ENCODE measurements around the gene HDAC4. TPM values are rescaled to one million over a fixed set of nuclear protein-coding genes. Genes with fewer than 3 reads are reported as not detected.
A peak's percentile ranks its signal among the peaks of the same experiment; 100 is the strongest.

The HDAC4 gene
- total RNA-seq, 1 experiment from 2014 or later, result 32.0 TPM

DNA sequence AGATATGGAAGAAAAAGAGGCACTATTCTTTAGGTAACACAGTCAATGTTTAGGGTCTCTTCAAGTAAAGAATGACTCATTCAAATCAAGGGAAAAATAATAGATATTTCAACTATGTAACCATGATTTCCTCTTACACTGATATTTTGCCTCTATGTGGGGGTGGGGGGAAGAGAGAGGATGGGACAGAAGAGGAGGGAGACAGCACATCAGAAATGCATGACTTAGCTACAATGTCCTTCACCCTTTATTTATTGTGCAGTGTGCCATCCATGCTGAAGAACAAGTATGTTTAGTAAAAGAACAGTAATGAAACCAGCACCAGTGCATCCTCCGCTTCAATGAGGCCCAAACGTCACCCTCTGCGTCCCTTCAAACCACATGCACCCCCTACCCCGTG is 204.8 kb downstream of the HDAC4 start:
- H3K14ac ChIP-seq (ENCODE audit: insufficient read depth, low read length), result no peak overlapping the region
- Mint-ChIP-seq H3K4me1 (peaks cover 6 to 18% of the 10 kb centered on the region in 2 experiments; a peak in 3 of 4 replicates), H3K9me3 (no peaks in the 10 kb centered on the region), H3K27ac (peak overlapping the region in 1 of 3 experiments; percentile 38; a peak in 1 of 7 replicates), H3K4me3 (no peak overlapping the region), H3K36me3 (ENCODE audit: insufficient read depth in 1 of 3, low read depth in 3 of 3) (peaks cover 3 to 15% (median 9%) of the 10 kb centered on the region in 3 experiments; a peak in 6 of 7 replicates), H3K27me3 (ENCODE audit: low read depth) (no peaks in the 10 kb centered on the region)
- H2AFZ ChIP-seq (ENCODE audit: low read length), result no peak overlapping the region
- TF ChIP-seq, protein P1, sequence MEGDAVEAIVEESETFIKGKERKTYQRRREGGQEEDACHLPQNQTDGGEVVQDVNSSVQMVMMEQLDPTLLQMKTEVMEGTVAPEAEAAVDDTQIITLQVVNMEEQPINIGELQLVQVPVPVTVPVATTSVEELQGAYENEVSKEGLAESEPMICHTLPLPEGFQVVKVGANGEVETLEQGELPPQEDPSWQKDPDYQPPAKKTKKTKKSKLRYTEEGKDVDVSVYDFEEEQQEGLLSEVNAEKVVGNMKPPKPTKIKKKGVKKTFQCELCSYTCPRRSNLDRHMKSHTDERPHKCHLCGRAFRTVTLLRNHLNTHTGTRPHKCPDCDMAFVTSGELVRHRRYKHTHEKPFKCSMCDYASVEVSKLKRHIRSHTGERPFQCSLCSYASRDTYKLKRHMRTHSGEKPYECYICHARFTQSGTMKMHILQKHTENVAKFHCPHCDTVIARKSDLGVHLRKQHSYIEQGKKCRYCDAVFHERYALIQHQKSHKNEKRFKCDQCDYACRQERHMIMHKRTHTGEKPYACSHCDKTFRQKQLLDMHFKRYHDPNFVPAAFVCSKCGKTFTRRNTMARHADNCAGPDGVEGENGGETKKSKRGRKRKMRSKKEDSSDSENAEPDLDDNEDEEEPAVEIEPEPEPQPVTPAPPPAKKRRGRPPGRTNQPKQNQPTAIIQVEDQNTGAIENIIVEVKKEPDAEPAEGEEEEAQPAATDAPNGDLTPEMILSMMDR (conservative IDR thresholded peaks at IDR 0.05), result no peak
- H3K4me1 ChIP-seq (ENCODE audit: insufficient read depth, low read length), result no peaks in the 10 kb centered on the region
- H3K27me3 ChIP-seq (ENCODE audit: insufficient read depth, low read length), result no peaks in the 10 kb centered on the region
- no peak overlapping the region for H3K56ac ChIP-seq (ENCODE audit: insufficient read length, low read depth, low read length)
- no peak overlapping the region for H2BK12ac ChIP-seq (ENCODE audit: insufficient read length, low read depth, low read length)
- no peaks in the 10 kb centered on the region for H3K23me2 ChIP-seq (ENCODE audit: insufficient read length, low read depth, low read length, poor library complexity, severe bottlenecking)
- no peak overlapping the region for H3K4ac ChIP-seq (ENCODE audit: low read depth, low read length)
- no peak overlapping the region for H3K9ac ChIP-seq (ENCODE audit: extremely low read depth, insufficient read length, low read length)
- H4K8ac ChIP-seq (replicated peaks; ENCODE audit: insufficient read length, low read depth, low read length), result no peak overlapping the region
- H4K5ac ChIP-seq (ENCODE audit: insufficient read length, low read depth, low read length), result no peak overlapping the region
- no peak overlapping the region for H3K23ac ChIP-seq (ENCODE audit: insufficient read length, low read depth, low read length)
- no CpG with 5 or more reads among the region's 4 CpGs for WGBS (ENCODE audit: extremely low coverage, insufficient read length, low lambda C conversion rate)
- no peak for DNase-seq
- H4K91ac ChIP-seq (ENCODE audit: insufficient read length, low read depth, low read length), result no peak overlapping the region
- no peak overlapping the region for H2BK120ac ChIP-seq (ENCODE audit: low read depth, low read length, poor library complexity, severe bottlenecking)
- H3T11ph ChIP-seq (ENCODE audit: low read length), result no peak overlapping the region
- no peak overlapping the region for H3K18ac ChIP-seq (ENCODE audit: insufficient read length, low read depth, low read length)
- no peak overlapping the region for H2BK20ac ChIP-seq (ENCODE audit: low read depth, low read length, poor library complexity, severe bottlenecking)
- no peak overlapping the region for H2BK5ac ChIP-seq (ENCODE audit: insufficient read length, low read length)
- H4K20me1 ChIP-seq (ENCODE audit: control insufficient read depth, insufficient read depth, insufficient read length), result no peaks in the 10 kb centered on the region
- H3K9me3 ChIP-seq (ENCODE audit: control insufficient read depth, low read depth, low read length), result no peaks in the 10 kb centered on the region
- no peak overlapping the region for H3K4me2 ChIP-seq (ENCODE audit: insufficient read depth, insufficient read length, low read length)
- peaks cover 4% of the 10 kb centered on the region for H3K79me1 ChIP-seq (ENCODE audit: insufficient read depth, low read depth, low read length, poor library complexity, severe bottlenecking)
- no peak overlapping the region for H3K27ac ChIP-seq (ENCODE audit: insufficient read length, low read depth, low read length)
- H3K79me2 ChIP-seq (ENCODE audit: insufficient read depth, low read length), result no peaks in the 10 kb centered on the region; the same call in 1 of the 2 replicates
- H2BK15ac ChIP-seq (ENCODE audit: low read depth, low read length), result no peak overlapping the region
- H2AK5ac ChIP-seq (ENCODE audit: insufficient read length, low read length), result no peak overlapping the region
